ENCODE measurements around the gene HS3ST2.
"Not testable (repeated sequence)": the region's sequence is repeated elsewhere in the genome, so short reads cannot be mapped to it uniquely, and the experiment has no call there.

Gene HS3ST2

DNA sequence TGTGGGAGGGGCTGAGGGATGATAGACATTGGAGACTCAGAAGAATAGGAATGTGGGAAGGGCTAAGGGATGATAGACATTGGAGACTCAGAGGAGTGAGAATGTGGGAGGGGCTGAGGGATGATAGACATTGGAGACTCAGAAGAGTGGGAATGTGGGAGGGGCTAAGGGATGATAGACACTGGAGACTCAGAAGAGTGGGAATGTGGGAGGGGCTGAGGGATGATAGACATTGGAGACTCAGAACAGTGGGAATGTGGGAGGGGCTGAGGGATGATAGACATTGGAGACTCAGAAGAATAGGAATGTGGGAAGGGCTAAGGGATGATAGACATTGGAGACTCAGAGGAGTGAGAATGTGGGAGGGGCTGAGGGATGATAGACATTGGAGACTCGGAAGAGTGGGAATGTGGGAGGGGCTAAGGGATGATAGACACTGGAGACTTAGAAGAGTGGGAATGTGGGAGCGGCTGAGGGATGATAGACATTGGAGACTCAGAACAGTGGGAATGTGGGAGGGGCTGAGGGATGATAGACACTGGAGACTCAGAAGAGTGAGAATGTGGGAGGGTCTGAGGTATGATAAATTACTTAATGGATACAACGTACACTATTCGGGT lies 125.9 kb downstream of the HS3ST2 start:
- DNase-seq: not testable (repeated sequence)

GRCh38 chr16:22941970-22942501 lies 128.1 kb downstream of the HS3ST2 start:
- DNase-seq: no peak

DNA sequence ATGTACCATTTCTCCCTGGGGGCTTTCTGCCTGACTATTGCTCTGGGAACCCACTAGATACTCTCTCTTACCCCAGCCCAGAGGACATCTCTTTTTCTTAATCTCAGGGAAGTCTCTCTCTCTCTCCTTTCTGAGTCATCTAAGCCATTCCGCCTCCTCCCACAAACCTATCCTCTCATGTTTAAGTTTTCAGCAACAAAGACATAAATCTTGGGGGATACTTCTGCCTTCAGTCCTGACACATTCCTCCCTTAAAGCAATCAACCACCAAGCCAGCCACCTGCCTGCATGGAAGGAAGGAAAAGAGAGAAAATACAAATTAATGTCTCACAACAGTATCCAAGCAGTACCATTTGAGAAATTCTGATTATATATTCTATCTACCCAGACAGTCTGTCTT lies 128.8 kb downstream of the HS3ST2 start:
- DNase-seq: no peak

- DNase-seq: no peak
These were observed 131.4 kb downstream of the HS3ST2 start for GRCh38 chr16:22945361-22945760.

DNA sequence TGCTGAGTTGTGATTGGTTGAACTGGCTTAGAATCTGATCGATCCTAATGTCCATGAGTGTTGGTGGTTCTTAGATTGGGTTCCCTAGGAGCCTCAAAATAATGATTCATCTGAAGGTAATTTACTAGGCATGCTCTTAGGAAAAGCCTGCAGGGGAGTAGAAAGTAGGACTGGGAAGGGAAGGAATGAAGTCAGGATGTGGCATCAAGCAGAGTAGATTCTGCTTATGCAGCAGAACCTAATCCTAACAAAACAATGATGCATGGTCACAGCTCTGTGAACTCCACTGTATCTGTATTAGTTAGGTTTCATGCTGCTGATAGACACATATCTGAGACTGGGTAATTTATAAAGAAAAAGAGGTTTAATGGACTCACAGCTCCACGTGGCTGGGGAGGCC lies 132.5 kb downstream of the HS3ST2 start:
- DNase-seq: no peak

- no peak for DNase-seq
These were observed 134.2 kb downstream of the HS3ST2 start for GRCh38 chr16:22948058-22948602.

- no peak for DNase-seq
These were observed 134.8 kb downstream of the HS3ST2 start for GRCh38 chr16:22948603-22949368.

DNA sequence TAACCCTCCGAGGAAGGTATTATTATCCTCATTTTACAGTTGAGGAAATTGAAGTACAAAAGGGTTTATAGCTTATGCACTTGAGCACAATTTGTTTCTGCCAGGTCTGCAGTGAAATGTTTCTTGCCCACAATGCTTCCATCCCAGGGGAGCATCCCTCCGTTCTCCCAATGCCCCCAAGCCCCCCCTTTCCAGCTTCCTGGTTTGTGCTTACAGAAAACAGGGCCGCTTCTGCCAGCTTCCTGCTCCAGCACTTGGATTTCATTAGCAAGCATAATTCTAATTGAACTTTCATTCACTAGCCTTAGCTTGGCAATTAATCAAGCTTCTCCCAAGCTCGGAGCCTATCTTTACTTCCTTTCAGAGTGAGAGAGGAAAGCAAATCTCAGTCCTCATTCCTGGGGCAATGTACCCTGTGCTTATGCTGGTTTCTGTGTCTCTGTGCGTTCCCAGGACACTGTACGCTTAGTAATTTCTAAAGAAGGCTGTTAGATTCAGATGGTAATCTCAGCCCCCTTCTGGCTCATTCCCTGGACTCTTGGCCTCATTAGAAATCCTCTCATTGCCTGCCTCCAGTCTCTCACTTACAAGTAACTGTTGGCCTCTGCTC lies 141.6 kb downstream of the HS3ST2 start:
- no peak for DNase-seq

GRCh38 chr16:22961206-22961605 lies 147.2 kb downstream of the HS3ST2 start:
- DNase-seq: no peak

- no peak for DNase-seq
These were observed 148.9 kb downstream of the HS3ST2 start for GRCh38 chr16:22962905-22963304.
